ENCODE data around the gene NUDT14. TPM values are rescaled to one million over a fixed set of nuclear protein-coding genes. Genes with fewer than 3 reads are reported as not detected.
A peak's percentile ranks its signal among the peaks of the same experiment; 100 is the strongest.

NUDT14 gene
- total RNA-seq, 2 donors from 2014 or later = 43.4 to 59.5 TPM

DNA sequence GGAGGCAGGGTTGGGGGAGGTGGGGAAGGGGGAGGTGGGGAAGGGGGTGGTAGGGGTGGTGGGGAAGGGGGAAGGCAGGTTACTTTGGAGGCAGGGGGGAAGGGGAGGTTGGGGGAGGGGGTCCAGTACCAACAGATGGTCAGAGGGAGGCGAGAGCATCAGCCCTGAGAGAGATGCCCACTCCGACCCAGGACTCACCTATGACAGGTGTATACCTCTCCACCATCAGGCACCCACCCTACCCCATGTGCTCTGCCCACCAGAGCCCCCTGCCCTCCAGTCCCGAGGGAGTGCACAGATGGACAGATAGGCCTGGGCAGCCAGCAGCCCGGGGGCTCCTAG is 31.1 kb downstream of the NUDT14 start:
- H3K4me1 ChIP-seq (ENCODE audit: control insufficient read depth, insufficient read depth, low read length) = no peaks in the 10 kb centered on the region
- H3K27ac Mint-ChIP-seq = no peak overlapping the region
- DNase-seq = no peak
- no peak overlapping the region for H3K27ac ChIP-seq (ENCODE audit: low read depth, low read length)
- no peak overlapping the region for H3K4me3 ChIP-seq (ENCODE audit: low read length)
- no peaks in the 10 kb centered on the region for H3K27me3 Mint-ChIP-seq (ENCODE audit: insufficient read depth)
- no peaks in the 10 kb centered on the region for H3K9me3 Mint-ChIP-seq
- no peaks in the 10 kb centered on the region for H3K36me3 Mint-ChIP-seq (ENCODE audit: low read depth)
- no peaks in the 10 kb centered on the region for H3K9me3 ChIP-seq (ENCODE audit: control insufficient read depth, low read length)
- TF ChIP-seq CTCF (conservative IDR thresholded peaks at IDR 0.05) = no peak
- no peak overlapping the region for H3K4me3 Mint-ChIP-seq
- no peak overlapping the region for H3K9ac ChIP-seq (ENCODE audit: extremely low read depth, low read length, poor library complexity, severe bottlenecking)
- WGBS, 2 experiments (ENCODE audit: insufficient coverage in 1 of 2, insufficient read length in 1 of 2) = 86 to 95% methylated on average over 1 to 4 of the region's 4 CpGs
- no peaks in the 10 kb centered on the region for H3K36me3 ChIP-seq (ENCODE audit: control insufficient read depth, insufficient read depth, low read length)
- H3K4me1 Mint-ChIP-seq = no peaks in the 10 kb centered on the region
- H3K27me3 ChIP-seq (ENCODE audit: control insufficient read depth, insufficient read depth, low read length, poor library complexity, severe bottlenecking) = no peaks in the 10 kb centered on the region

DNA sequence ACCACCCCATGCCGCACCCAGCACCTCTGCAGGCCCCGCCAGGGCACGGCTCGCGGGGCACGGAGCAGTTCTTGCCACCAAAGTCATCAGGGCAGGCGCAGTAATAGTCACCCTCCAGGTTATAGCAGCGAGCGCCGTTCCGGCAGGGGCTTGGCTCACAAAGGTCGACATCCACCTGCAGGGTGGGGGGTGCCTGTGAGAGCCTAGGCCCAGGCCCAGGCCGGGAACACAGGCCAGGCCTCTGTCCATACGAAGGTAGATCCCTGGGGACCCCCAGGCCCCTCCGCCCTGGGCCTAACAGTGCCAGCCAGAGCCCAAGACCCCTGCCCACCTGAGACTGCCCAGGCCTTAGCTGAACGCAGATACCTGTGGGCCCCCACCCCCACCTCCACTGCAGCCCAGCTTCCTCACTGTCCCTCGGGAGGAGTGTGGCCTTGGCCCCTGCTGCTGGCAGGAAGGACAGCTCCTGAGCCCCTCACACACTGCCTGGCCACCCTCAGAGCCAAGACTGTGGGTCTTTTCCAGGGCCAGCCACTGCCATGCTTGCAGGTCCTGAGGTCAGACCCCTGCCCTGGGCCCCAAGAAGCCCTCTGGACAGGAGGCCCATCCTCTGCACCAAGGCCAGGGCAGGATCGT is 31.8 kb downstream of the NUDT14 start:
- Histone ChIP-seq H3K4me1 (ENCODE audit: control insufficient read depth, insufficient read depth, low read length) (no peaks in the 10 kb centered on the region), H3K9ac (ENCODE audit: extremely low read depth, low read length, poor library complexity, severe bottlenecking) (no peak overlapping the region), H3K27ac (ENCODE audit: low read depth, low read length) (no peak overlapping the region), H3K4me3 (ENCODE audit: low read length) (no peak overlapping the region), H3K27me3 (ENCODE audit: control insufficient read depth, insufficient read depth, low read length, poor library complexity, severe bottlenecking) (no peaks in the 10 kb centered on the region), H3K9me3 (ENCODE audit: control insufficient read depth, low read length) (no peaks in the 10 kb centered on the region), H3K36me3 (ENCODE audit: control insufficient read depth, insufficient read depth, low read length) (no peaks in the 10 kb centered on the region)
- H3K4me3 Mint-ChIP-seq = no peak overlapping the region
- H3K36me3 Mint-ChIP-seq (ENCODE audit: low read depth) = no peaks in the 10 kb centered on the region
- no peak overlapping the region for H3K27ac Mint-ChIP-seq
- TF ChIP-seq CTCF (conservative IDR thresholded peaks at IDR 0.05) = no peak
- WGBS, 2 experiments (ENCODE audit: insufficient coverage in 1 of 2, insufficient read length in 1 of 2) = 87 to 91% methylated on average over 4 to 18 of the region's 18 CpGs
- no peaks in the 10 kb centered on the region for H3K27me3 Mint-ChIP-seq (ENCODE audit: insufficient read depth)
- no peaks in the 10 kb centered on the region for H3K9me3 Mint-ChIP-seq
- no peak for DNase-seq
- no peaks in the 10 kb centered on the region for H3K4me1 Mint-ChIP-seq

DNA sequence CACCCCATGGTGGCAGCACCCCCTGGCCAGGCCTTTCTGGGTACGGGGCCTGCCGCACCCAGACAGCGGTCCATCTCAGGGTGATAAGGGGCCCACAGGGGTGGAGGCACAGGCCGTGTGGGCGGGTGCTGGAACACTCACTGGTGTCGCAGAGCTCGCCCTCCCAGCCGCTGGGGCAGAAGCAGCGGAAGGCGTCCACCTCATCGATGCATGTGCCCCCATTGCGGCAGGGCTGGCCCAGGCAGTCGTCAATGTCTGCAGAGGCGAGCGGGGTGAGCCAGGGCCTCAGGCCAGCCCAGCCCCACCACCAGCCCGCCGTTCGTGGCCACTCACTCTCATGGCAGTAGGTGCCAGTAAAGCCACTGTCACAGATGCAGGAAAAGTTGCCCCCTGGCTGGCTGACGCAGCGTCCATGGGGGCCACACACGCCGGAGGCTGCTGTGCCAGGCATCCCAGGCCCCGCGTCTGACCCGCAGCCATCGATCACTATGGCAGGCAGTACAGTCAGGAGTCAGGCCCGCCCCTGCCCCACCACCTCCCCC is 32.4 kb downstream of the NUDT14 start:
- no peaks in the 10 kb centered on the region for H3K4me1 Mint-ChIP-seq
- Histone ChIP-seq H3K9me3 (ENCODE audit: control insufficient read depth, low read length) (no peaks in the 10 kb centered on the region), H3K27ac (ENCODE audit: low read depth, low read length) (no peak overlapping the region), H3K4me3 (ENCODE audit: low read length) (no peak overlapping the region), H3K27me3 (ENCODE audit: control insufficient read depth, insufficient read depth, low read length, poor library complexity, severe bottlenecking) (no peaks in the 10 kb centered on the region), H3K36me3 (ENCODE audit: control insufficient read depth, insufficient read depth, low read length) (no peaks in the 10 kb centered on the region), H3K9ac (ENCODE audit: extremely low read depth, low read length, poor library complexity, severe bottlenecking) (no peak overlapping the region), H3K4me1 (ENCODE audit: control insufficient read depth, insufficient read depth, low read length) (no peaks in the 10 kb centered on the region)
- no peaks in the 10 kb centered on the region for H3K27me3 Mint-ChIP-seq (ENCODE audit: insufficient read depth)
- H3K36me3 Mint-ChIP-seq (ENCODE audit: low read depth) = no peaks in the 10 kb centered on the region
- DNase-seq = peak; percentile 43
- H3K27ac Mint-ChIP-seq = no peak overlapping the region
- no peak for TF ChIP-seq CTCF (conservative IDR thresholded peaks at IDR 0.05)
- no peaks in the 10 kb centered on the region for H3K9me3 Mint-ChIP-seq
- H3K4me3 Mint-ChIP-seq = no peak overlapping the region
- 94 to 96% methylated on average over 18 to 26 of the region's 27 CpGs for WGBS, 2 experiments (ENCODE audit: insufficient coverage in 1 of 2, insufficient read length in 1 of 2)
